GM23338 (cell line): ENCODE measurements around the gene RAB3IL1.

Source experiments
- CREB1 ChIP-seq: fragments of 250-450 bp; sonication (Bioruptor Pico); IDR thresholded peaks from 2 replicates; pipeline ENCODE4 v1.5.0; 2020; ENCODE audit warnings: low read depth, mild to moderate bottlenecking, moderate library complexity
- CTCF ChIP-seq, 2 experiments: fragments of 200-600 bp in 1 of 2; sonication (generic) in 1 of 2; conservative IDR thresholded peaks; 2 replicates each; pipeline versions ENCODE4 v1.5.1 to v1.6.1; 2016 to 2017; ENCODE audit warnings: antibody characterized with exemption in 2 of 2, low read depth in 2 of 2, mild to moderate bottlenecking in 2 of 2, moderate library complexity in 1 of 2
- ETS1 ChIP-seq: IDR thresholded peaks from 2 replicates; pipeline ENCODE4 v1.6.1; 2016; ENCODE audit warnings: antibody characterized with exemption
- EZH2 ChIP-seq: fragments of 200-600 bp; sonication (generic); IDR thresholded peaks from one replicate; pipeline ENCODE4 v1.8.0; 2017; ENCODE audit warnings: antibody characterized with exemption, mild to moderate bottlenecking, low read depth; ENCODE audit not compliant: unreplicated experiment
- EZH2phosphoT487 ChIP-seq: fragments of 200-600 bp; sonication (generic); IDR thresholded peaks from one replicate; pipeline ENCODE4 v1.8.1; 2018; ENCODE audit warnings: antibody characterized with exemption; ENCODE audit not compliant: unreplicated experiment
- JUNB ChIP-seq: IDR thresholded peaks from one replicate; pipeline ENCODE4 v1.6.1; 2016; ENCODE audit warnings: antibody characterized with exemption; ENCODE audit not compliant: unreplicated experiment
- NANOG ChIP-seq: IDR thresholded peaks from 2 replicates; pipeline ENCODE4 v1.6.1; 2016; ENCODE audit warnings: antibody characterized with exemption, borderline replicate concordance
- POLR2AphosphoS5 ChIP-seq: IDR thresholded peaks from 2 replicates; pipeline ENCODE4 v1.6.1; 2016; ENCODE audit warnings: antibody characterized with exemption, low read depth
- REST ChIP-seq: IDR thresholded peaks from one replicate; pipeline ENCODE4 v1.6.1; 2018; ENCODE audit warnings: antibody characterized with exemption; ENCODE audit not compliant: unreplicated experiment
- ZNF114 ChIP-seq: fragments of 250-450 bp; sonication (Bioruptor Pico); IDR thresholded peaks from 2 replicates; pipeline ENCODE4 v1.5.0; 2020; ENCODE audit warnings: mild to moderate bottlenecking, moderate library complexity
- ZNF331 ChIP-seq: fragments of 250-450 bp; sonication (Bioruptor Pico); IDR thresholded peaks from 2 replicates; pipeline ENCODE4 v1.5.0; 2020; ENCODE audit warnings: low read depth, mild to moderate bottlenecking, moderate library complexity

- TF ChIP-seq CTCF (conservative IDR thresholded peaks at IDR 0.05; ENCODE audit: low read depth in 2 of 2), result no peak
- no peak for TF ChIP-seq POLR2AphosphoS5
- TF ChIP-seq REST, result no peak
- TF ChIP-seq ZNF331, result no peak
- TF ChIP-seq CREB1 (CRISPR knock-in tag), result no peak
- TF ChIP-seq EZH2, result no peak
- no peak for TF ChIP-seq NANOG
- TF ChIP-seq JUNB, result no peak
- no peak for TF ChIP-seq EZH2phosphoT487
- TF ChIP-seq ETS1, result no peak
- TF ChIP-seq ZNF114 (CRISPR knock-in tag), result no peak
These were observed 42.3 kb upstream of the RAB3IL1 start for GRCh38 chr11:61959678-61960077.
